Stimulated activated CD8-positive, alpha-beta memory T cell treated with anti-CD3 and anti-CD28 coated beads, Interleukin-2, amount 100 ng/mL, for 1 hour (primary cell): ENCODE results near the gene ZNF512.

Source experiments
- DNase-seq, 2 donors: peaks; one replicate each; pipeline ENCODE4 v3.0.0-alpha.2; 2020; ENCODE audit warnings: low read depth in 2 of 2

The ZNF512 gene

DNA sequence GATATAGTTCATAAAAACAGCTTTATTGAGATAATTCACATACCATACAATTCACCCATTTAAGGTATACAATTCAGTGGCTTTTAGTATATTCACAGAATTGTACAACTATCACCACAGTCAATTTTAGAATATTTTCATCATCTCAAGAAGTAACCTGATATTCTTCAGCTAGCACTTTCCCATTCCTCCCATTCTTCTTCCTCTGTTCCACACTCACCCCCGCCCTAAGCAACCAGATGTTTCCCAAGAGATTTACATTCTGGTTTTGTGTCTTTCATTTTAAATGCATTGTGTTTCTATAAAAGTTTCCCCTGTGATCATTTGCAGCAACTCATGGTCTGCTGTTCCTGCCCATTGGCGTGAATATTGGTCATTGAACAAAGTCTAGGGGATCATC lies 51.4 kb downstream of the ZNF512 start:
- DNase-seq: no peak

DNA sequence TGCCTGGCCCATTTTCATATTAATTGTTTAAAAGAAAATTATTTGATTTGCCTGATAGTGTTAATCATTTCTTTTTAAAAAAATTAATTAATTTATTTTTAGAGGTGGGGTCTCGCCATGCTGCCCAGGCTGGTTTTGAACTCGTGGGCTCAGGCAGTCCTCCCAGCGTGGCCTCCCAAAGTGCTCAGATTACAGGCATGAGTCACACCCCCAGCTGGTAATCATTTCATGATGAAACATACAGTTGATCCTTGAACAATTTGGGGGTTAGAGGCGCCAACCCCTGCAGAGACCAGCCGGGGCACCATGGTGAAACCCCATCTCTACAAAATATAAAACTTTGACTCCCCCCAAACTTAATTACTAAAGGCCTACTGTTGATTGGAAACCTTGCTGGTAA lies 53.9 kb downstream of the ZNF512 start:
- DNase-seq: no peak

DNA sequence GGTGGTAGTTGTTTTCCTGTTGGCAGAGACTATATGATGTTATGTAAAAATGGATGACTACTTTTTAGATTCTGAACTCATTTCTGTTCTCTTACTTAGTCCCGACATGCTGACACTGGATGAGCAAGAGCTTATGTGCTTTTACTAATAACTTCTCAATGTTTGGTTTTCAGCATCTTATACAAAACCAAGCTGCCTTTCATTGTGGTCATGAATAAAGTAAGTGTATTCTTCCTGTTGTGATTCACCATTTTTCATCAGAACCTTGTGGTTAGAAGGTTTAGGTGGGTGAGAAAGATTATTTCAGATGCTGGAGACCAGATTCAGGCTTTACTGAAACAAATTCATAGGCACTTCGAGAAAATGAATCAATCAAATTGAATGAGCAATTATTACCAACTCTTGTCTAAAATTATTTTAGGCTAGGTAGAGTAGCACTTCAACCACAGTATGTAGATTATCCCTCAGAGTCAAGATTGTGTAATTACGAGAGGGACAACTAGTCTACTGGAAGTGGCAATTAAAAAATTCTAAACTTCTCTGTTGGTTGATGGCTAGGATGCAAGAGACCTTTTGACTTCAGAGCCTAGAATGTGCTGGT lies 55.3 kb downstream of the ZNF512 start:
- no peak for DNase-seq

DNA sequence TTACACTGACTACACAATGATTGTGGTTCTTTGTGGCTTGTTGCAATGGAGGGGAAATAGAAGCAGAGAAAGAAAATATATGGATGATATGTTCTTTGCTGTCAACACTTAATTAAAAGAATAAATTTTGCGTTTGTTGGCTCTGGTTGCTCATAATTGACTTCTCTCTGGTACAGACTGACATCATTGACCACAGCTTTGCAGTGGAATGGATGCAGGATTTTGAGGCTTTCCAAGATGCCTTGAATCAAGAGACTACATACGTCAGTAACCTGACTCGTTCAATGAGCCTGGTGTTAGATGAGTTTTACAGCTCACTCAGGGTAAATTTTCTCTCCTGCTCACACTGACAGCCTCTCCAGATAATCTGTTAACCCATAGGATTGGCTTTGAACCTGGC lies 55.9 kb downstream of the ZNF512 start:
- DNase-seq: no peak

DNA sequence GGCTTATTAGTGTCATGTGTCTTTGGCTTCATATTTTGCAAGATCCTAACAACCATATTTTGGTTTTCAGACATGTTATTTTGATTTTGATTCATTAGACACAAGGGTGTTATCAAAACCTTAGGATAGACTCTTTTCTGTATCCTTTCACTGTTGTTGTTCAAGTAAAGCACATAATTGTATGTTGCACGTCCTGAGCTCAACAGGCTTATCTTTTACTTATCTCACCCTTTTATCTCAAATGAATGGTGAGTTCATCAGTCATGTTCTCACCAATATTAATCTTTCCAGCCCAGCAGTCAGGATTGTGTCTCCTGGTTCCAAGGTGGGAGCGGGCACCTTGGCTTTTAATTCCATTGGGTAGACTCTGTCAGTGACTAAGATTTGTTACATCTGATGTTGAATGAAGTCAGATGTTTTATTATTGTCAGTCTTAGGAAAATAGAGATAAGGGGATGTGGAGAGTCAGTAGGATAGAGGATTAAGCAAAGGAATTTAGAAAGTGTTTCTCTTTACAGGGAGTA lies 57.9 kb downstream of the ZNF512 start:
- DNase-seq: no peak

DNA sequence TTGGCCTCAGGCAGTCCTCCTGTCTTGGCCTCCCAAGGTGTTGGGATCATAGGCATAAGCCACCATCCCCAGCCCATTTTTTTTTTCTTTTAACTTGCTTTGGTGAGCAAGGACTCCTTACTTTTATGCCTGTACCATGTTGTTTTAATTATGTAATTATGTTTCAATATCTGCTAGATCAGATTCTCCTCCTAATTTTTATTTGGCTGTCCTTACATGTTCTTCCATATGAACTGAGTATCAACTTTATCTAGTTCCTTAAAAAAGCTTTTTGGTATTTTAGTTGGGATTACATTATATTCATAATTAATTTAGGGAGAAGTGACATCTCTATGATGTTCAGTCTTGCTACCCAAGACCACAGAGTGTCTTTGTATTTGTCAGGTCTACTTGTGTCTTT lies 62.4 kb downstream of the ZNF512 start:
- DNase-seq: no peak

DNA sequence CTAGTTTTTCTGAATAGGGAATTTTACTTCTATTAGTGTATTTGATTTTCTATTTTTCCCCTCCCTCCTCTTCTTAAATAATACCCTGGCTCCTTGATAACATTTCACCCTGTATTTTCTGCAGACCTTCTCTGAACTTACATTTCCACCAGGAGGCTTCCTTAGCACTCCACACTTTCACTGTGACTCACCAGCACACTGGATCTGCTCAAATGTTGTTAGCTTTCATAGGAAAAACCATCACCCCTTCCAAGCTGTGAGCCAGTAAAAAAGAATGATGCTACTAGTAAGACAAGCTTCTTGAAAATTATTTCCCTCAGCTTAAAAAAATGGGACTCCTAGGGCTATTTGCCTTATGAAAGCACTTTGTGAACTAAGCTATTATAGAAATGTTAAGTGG lies 64.4 kb downstream of the ZNF512 start:
- DNase-seq: no peak

DNA sequence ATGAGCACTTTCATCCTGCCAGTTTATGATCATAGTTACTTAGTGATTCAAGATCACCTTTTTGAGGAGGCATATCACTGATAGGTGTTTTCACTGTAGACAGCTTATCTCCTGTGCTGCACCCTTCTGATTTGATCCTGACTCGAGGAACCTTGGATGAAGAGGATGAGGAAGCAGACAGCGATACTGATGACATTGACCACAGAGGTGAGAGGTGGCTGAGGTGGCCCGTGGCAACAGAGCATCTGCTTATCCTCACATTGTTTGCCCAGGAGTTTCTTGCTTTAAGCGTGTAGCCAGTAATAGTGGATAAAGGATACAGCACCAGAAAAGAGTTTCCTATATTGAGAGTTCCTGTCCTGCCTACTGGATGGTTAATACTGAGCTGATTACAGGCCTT lies 64.9 kb downstream of the ZNF512 start:
- no peak for DNase-seq

DNA sequence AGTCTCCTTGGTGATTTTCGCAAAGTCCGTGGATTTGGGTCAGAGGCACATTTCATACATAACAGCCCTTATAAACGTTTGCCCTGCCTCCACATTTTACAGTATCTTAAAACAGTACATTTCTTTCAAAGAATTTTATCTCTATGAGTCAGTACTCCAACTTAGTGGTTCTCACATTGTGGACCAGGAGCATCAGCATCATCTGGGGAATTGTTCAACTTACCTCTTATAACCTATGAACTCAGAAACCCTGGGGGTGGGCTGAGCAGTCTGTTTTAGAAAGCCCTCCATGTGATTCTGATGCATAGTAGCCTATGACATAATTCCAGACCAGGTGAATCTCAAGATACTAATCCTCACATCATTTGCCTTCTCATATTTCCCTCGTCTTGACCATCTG lies 68.2 kb downstream of the ZNF512 start:
- DNase-seq: no peak

DNA sequence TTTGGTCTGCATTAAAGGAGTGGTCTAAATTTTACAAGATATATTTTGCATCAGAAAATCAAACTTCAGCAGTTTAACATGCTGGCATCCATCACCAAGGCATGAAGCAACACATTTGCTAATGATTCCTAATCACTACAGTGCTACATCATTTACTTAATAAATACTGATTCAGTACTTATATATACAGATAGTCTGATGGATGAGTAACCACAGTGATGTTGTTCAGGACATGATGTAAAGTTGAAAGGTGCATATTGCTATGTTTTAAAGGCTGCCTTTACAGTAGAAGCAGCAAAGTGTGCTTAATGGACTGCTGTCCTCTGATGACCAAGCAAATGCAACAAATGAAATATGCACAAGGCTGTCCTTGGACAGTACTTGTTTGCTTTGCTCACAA lies 69.5 kb downstream of the ZNF512 start:
- no peak for DNase-seq

DNA sequence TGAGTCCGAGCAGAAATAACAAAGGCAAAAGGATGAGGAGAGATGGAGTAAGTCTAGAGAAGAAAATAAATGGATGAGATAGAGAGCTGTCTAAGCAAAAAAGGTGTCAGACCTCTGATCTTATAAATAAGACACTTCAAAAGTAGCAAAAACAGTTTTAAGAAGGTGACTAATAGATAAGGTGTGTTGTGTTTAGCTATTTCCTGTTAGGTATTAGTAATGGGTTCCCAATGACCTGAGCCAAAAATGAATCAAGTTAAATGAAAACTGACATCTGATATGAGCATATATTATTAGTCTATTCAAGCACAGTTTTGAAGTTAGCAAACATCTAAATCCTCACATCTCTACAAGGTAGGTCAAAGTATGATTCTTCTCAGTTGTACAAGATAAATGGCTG lies 69.9 kb downstream of the ZNF512 start:
- no peak for DNase-seq

DNA sequence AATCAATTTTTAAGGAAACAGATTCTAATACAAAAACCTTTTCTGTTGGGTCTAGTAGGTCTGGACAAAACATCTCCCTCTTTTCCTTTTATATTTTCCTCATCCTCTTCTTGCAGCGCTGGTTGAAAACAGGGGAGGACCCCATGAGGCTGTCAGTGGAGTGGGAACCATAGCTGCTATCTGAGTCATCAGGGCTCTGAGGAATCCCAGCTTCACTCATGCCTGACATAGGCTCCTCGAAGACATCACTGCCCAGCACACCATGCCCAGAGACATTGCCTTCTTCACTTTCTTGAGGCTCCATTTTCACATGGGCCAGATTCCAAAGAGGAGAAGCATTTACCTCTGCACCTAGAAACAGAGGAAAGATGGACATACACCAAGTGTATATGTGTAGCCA lies 70.6 kb downstream of the ZNF512 start:
- no peak for DNase-seq

DNA sequence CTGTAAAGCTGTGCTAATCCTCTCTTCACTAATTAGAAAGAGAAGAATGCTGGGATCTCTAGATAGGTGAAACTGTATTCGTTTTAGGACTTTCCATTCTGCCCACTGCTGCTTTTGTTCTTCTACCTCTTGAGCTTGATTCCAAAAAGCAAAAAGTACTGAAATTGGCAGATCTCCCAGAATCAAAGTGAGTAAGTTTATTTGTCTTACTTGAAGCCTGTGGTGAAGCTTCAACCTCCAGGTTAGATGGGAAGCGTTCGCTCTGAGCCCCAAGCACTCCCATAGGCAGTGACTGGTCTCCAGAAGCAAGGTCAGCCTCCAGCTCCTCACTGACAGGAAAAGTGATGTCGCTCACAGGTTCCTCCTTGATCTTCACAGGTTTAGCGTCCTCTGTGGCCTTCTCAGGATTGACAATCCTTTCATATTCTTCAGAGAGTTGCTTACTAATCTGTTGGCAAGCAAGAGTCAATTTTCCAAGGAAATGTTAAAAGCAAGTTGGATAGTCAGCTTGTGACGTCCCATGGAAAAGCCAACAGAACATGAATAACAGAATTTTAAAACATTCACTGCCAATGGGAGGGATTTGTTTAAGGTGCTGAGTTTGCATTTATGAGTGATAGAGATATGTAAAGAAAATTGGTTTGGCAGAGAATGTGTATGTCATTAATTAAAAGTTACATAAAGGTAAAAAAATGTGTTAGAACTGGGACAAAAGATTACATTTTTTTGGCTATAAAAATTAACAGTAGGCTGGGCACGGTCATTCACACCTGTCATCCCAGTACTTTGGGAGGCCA lies 72.5 kb downstream of the ZNF512 start:
- no peak for DNase-seq

DNA sequence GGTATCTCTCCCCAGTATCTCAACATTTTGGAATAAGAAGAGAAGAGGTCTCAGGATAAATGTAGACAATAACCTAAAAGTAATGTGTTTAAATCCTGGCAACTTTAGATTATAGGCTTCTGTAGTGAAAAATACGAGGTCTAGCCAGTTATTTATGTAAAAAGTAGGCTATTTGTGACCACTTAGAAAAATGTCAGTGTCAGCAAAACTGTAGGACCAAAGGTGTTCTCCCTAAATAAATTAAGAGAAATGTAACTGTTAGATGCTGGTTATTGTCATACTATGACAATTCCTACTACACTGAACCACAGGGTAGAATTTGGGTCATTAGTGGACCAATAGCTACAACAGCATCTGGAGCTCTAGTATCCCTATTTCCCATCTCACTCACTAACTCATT lies 78.5 kb downstream of the ZNF512 start:
- DNase-seq: no peak

DNA sequence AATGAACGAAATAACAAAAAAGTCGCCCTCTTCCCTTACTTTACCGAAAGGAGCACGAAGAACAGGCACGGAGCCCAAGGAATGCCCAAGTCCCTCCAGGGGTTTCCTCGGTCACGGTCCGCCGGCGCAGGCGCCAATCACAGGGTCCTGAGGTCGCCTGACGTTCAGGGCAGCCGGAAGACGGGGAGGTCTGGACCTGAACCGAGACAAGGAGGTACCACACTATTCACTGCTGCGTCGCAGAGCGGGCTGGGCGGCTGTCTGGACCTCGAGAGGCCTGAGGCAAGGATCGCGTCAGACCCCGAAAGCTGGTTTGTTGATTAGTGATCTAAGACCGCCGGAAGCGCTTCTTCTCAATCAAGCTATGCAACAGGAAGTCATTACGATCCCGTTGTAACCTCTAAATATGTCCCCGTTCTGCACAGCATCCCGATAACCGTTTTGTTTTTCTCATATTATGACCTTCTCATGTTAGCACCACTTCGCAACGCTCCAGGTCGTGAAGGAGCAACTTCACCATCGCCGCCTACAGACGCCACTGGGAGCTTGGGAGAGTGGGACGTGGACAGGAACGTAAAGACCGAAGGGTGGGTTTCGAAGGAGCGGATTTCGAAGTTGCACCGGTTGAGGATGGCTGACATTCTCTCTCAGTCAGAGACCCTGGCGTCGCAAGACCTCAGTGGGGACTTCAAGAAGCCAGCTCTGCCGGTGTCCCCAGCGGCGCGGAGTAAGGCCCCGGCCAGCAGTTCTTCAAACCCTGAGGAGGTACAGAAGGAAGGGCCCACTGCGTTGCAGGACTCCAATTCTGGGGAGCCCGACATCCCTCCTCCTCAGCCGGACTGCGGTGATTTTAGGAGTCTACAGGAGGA lies 80.7 kb downstream of the ZNF512 start, which contains the start of the genes SLC4A1AP and SUPT7L:
Gene SLC4A1AP (plus strand): TSS at position 605 of the 869 bp plus-strand sequence. CDS start 26 bp downstream, at position 631.
Gene SUPT7L (minus strand): TSS at position 330 of the 869 bp plus-strand sequence. CDS start 1,422 bp downstream, outside the sequence.
- DNase-seq: peak; percentile 50 to 52

DNA sequence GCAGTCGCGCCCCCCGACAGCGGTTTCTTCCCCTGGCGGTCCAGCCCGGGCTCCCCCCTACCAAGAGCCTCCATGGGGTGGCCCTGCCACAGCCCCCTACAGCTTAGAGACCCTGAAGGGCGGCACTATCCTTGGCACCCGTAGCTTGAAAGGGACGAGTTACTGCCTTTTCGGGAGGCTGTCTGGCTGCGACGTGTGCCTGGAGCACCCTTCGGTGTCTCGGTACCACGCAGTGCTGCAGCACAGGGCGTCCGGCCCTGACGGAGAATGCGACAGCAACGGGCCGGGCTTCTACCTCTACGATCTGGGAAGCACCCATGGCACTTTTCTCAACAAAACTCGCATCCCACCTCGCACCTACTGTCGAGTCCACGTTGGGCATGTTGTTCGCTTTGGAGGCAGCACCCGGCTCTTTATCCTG lies 81.3 kb downstream of the ZNF512 start:
- DNase-seq: no peak

DNA sequence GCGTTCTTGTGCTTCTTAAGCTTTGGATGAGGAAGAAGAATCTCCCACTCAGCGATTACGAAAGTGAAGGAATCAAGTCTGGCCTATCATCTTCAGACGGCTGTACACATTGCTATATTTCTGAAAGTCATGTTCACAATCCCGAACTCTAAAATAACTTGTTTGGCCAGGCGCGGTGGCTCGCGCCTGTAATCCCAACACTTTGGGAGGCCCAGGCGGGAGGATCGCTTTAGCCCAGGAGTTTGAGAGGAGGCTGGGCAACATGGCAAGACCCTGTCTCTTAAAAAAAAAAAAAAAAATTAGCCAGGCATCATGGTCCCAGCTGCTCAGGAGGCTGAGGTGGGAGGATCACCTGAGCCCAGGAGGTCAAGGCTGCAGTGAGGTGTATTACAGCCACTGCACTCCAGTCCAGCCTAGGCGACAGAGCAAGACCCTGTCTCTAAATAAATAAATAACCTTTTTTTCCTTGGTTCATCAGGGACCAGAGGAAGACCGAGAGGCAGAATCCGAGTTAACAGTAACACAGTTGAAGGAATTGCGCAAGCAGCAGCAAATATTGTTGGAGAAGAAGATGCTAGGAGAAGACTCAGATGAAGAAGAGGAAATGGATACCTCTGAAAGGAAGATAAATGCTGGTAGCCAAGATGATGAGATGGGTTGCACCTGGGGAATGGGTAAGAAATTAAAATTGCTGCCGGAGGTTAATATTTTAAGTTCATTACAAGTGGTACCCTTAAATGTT lies 82.0 kb downstream of the ZNF512 start:
- DNase-seq: no peak

DNA sequence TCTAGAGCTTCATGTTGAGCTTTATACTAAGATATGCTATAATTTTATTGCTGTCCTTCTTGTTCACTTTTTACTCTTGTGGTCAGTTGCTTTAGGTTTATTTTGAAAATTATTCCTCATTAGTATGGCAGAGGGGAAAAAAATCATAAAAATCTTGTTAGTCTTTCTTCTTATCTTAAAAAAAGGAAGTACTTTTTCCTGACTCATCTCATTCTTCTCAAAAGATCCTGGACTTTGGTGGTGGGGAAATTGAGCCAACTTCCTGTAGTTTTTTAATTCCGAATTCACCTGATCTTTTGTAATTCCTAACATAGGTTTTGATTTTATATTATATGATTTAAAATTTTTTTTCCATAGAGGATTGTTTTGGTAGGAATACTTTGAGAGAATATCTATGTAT lies 84.6 kb downstream of the ZNF512 start:
- DNase-seq: no peak

DNA sequence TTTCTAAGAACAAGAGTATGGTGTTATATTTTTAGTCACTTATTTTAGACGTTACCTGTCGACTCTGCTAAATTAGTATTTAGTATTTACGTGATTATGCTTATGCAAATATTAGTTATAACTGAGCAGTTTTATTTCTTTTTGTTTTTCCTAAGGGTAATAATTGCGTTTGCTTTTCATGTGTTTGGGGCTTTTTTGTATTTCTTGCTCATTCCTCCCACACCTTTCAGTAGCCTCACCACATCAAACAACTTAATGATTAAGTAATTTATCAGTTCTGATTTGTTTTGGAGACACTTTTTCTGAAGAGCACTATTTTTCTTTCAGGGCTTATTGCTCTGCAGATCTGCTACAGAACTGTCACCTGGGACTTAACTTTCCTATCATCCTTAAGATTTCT lies 88.4 kb downstream of the ZNF512 start:
- no peak for DNase-seq
